Stimulated activated CD4-positive, alpha-beta T cell treated with anti-CD3 and anti-CD28 coated beads, TNF-alpha, amount 100 ng/mL, for 24 hours (primary cell): Measurements from ENCODE around the gene CLEC4A.
"Not testable (repeated sequence)": the region's sequence is repeated elsewhere in the genome, so short reads cannot be mapped to it uniquely, and the experiment has no call there.

ENCODE experiments used
- DNase-seq, 3 experiments: peaks; one replicate each; pipeline ENCODE4 v3.0.0-alpha.2; 2020; ENCODE audit warnings: low read depth in 3 of 3

The CLEC4A gene

DNA sequence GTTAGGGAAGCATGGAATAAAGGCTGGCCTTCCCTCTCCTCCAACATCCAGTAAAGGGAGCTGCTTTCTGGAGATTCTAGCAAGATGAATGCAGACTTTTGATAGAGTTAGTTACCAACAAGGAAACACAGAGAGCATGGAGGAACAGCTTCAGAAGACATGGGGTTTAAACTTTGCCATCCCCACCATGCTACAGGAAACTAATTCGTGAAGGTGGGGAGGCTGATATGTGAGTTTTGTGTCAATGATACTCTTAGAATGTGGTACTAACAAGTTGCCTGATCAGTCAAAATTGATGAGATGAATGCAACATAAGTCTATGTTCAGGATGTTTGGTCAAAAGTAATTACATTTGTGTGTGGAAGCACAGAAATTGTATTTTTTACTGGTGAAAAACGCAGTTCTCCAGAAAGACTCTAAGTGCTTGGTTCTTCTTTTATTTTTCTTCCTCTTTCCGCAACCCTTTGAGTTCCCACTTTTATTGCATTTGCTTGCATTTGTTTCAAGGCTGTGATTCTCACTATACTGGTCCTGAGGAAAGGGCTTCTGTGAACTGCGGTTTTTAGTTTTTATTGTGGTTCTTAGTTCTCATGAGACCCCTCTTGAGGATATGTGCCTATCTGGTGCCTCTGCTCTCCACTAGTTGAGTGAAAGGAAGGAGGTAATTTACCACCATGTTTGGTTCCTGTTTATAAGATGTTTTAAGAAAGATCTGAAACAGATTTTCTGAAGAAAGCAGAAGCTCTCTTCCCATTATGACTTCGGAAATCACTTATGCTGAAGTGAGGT lies at the start of gene CLEC4A:
Gene CLEC4A, plus strand, starts transcription at position 494 of the 789 bp plus-strand sequence. Its CDS starts 262 bp downstream, at position 756.
- no peak for DNase-seq

DNA sequence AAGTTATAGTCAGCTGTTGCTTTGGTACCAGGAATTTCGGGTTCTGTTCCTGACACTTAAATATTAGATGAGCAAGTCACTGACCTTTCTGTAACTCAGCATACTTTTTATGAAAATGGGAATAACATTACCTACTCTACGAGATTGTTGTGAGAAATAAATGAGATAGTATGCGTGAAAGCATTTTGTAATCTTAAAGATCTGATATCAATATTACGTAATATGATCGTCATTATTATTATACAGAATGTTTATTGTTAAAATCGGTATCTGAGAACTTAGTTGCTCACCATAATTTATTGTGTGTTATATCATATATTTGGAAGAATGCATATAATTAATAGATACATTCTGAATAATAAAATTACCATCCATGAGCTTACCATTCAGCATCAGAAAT lies 47.5 kb upstream of the CLEC4A start:
- no peak for DNase-seq

DNA sequence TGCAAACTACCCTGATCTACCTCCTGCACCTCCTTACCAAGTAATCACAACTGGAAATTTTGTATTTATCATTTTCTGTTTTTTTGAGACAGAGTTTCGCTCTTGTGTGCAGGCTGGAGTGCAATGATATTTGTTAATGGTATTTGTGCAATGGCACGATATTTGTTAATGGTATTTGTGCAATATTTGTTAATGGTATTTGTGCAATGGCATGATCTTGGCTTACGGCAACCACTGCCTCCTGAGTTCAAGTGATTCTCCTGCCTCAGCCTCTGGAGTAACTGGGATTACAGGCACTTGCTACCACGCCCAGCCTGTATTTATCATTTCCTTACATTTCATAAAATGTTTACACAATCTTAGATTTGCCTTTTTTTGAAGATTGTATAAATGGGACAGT lies 47.1 kb upstream of the CLEC4A start:
- no peak for DNase-seq

DNA sequence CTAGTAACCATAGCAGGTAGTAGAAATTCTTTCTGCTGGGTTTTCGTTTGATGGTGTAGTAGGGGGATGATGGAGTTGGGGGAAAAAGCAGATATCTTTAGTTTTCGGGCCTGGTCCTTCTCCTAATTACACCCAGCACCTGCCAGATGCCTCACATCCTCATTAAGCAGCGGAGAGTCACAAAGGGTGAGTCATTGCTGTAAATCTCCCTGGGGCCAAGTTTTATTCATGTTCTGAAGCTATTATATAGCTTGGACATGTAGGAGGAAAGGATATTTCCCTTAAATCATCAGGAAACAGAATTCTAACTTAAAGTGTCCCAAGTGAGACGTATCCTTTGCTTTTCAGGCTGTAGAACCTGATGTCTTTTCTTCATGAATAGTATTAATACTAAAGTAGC lies 46.2 kb upstream of the CLEC4A start:
- no peak for DNase-seq

DNA sequence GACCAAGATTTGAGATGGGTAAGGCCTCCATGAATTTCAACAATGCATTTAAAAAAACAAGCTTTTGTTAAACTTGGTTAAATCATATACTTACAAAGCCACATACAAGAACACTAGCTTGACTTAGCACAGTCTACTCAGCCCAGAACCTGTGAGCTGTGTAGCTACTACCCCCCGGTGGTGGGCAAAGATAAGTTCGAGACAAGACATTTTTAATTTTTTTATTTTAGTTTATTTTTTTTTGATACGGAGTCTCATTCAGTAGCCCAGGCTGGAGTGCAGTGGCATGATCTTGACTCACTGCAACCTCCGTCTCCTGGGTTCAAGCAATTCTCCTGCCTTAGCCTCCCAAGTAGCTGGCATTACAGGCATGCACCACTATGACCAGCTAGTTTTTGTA lies 45.0 kb upstream of the CLEC4A start:
- peak; percentile 33 to 37 (median 35) for DNase-seq

DNA sequence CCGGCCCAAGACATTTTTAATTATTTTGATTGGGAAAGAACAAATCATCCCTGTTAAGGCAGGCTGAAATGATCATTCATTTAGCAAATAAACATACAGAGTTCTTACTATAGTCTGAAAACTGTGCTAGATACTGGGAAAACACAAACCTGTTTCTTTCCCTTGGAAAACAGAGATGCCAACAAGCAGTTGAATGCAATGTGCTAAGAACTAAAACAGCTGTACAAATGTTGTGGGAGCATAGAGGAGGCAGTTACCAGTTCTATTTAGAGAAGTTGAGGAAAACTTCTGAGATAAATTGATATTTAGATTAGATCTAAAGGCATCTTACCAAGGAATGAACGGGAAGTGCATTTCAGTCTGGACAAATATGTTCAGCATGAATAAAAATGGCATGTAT lies 44.5 kb upstream of the CLEC4A start:
- no peak for DNase-seq

DNA sequence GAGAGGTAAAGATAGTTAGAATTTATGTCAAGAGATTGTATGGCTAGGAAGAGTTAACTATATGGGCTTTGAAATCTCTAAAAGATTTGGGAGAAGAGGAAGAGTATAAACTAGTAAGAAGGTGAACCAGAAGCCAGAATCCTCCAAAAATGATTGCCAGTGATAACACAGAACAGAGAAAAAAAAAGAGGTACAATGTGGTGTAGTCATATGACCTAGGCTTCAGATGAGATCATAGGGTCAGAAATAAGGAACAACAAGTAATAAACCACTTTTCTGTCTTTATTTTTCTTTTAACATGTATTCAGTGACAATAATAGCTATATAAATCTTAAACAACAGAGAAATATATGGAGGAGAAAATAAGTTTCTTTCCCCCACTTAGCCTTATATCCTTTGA lies 43.3 kb upstream of the CLEC4A start:
- DNase-seq = no peak

DNA sequence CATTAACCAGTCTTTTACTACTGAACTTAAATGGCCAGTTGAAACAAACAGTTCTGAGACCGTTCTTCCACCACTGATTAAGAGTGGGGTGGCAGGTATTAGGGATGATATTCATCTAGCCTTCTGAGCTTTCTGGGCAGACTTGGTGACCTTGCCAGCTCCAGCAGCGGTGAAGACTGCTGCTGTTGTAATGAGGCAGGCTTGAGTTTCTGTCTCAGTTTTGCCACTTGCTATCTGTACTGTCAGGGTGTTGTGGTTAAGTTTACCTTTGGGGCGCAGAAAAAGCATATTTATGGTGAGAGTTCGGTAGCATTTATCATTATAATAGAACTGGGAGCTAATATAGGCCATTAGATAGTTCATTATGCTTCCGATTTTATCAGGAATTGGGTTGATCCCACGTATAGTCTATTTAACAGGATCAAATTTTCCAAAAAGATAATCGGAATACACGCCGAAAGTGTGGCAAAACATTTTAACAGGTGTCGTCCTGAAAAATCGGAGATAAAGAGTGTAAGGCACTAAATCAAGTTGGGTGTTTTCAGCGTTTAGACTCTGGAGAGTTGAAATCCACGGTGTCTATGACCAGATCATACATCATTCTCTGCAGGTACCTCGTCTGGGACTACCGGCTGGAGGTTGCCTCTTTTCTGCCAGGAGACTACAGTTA lies 42.0 kb upstream of the CLEC4A start:
- DNase-seq = peak in 1 of 3 experiments; percentile 18

DNA sequence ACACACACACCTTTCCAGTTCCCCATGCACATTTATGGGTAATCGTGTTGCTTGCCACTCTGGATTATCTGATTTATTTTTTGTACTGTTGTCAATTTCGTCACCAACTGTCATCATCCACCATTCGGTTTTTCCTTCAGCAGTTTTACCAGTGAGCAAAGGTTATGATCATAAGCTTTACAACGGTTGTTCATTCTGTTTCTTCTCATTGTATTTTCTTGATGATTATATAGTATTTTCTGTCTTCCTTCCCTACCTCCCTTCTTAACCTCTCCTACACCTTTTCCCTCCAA lies 40.7 kb upstream of the CLEC4A start:
- DNase-seq = no peak

DNA sequence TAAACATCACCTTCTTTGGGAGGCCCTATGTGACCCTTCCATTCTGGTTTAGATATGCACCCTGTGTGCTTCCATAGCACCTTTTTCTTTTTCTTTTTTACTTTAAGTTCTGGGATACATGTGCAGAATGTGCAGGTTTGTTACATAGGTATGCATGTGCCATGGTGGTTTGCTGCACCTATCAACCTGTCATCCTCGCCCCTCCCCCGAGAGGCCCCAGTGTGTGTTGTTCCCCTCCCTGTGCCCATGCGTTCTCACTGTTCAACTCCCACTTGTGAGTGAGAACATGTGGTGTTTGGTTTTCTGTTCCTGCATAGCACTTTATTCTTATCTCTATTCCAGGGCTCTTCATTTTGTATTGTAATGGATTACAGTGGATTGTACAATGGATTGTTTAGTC lies 39.1 kb upstream of the CLEC4A start:
- DNase-seq = peak in 1 of 3 experiments; percentile 35

DNA sequence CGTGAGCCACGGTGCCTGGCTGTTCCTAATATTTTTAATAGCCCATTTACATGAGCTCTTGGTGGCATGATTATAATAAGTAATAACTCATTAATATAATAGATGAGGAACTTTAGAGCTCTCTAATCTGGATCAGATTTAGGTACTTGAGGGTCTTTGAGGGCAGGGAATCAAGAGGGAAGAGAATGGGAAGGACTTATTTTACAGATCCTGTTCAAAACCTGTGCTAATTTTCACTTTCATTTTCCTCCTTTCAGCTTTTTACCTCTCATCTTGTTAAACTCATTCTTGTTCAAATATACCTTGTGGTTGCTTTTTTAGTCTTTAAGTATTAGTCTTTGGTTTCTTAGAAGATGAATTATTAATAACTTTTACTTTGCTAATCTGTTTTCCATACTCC lies 35.8 kb upstream of the CLEC4A start:
- DNase-seq = no peak

DNA sequence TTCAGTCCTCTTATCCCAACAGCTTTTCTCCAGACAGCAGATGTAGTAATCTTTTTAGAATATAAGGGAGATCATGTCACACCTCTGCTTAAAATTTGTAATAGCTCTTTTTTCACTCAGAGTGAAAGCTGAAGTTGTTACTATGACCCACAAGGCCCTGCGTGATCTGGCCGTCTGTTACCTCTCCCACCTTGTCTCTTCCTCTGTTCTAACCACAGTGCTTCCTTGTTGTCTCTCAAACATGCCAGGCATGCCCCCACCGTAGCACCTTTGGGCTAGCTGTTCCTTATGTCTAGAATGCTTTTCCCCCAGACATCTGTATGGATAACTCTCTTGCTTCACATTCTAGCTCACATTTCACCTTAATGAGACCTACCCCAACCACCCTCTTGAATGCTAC lies 34.8 kb upstream of the CLEC4A start:
- DNase-seq = peak in 1 of 3 experiments; percentile 16

DNA sequence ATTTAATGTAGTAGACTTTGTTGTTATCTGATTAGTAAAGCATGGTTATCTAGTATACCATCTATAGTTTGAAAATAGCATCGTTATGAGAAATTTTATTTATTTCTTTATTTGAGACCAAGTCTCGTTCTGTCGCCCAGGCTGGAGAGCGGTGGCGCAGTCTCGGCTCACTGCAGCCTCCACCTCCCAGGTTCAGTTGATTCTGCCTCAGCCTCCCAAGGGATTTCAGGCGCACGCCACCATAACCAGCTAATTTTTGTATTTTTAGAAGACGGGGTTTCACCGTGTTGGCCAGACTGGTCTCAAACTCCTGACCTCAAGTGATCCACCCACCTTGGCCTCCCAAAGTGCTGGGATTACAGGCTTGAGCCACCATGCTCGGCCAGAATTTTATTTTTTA lies 34.1 kb upstream of the CLEC4A start:
- DNase-seq = not testable (repeated sequence)

DNA sequence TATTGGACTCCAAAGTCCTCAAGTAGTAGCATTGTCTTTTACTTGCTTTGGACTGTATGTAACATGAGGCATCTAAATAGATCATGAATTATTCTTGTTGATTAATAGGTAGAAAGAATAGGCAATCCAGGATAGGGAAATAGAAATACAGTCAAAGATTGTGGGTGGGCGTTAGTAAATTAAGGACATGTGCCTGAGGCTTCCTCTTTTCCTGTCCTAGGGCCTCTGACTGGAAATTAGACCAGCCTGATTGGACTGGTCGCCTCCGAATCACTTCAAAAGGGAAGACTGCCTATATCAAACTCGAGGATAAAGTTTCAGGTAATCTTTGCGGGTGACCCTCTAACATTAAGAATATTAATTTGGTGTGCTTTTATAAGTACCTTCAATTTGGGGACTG lies 33.7 kb upstream of the CLEC4A start:
- no peak for DNase-seq

DNA sequence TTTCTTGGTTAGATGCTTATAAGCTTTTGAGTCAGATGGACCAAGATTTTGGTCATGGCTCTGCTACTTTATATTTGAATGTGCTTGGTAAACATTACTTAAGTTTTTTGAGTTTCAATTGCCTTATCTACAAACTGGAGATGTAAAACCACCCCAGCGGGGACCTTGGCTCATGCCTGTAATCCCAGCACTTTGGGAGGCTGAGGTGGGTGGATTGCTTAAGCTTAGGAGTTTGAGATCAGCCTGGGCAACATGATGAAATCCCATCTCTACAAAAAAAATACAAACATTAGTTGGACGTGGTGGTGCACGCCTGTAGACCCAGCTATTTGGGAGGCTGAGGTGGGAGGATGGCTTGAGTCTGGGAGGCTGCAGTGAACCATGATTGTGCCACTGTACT lies 30.1 kb upstream of the CLEC4A start:
- DNase-seq = no peak

DNA sequence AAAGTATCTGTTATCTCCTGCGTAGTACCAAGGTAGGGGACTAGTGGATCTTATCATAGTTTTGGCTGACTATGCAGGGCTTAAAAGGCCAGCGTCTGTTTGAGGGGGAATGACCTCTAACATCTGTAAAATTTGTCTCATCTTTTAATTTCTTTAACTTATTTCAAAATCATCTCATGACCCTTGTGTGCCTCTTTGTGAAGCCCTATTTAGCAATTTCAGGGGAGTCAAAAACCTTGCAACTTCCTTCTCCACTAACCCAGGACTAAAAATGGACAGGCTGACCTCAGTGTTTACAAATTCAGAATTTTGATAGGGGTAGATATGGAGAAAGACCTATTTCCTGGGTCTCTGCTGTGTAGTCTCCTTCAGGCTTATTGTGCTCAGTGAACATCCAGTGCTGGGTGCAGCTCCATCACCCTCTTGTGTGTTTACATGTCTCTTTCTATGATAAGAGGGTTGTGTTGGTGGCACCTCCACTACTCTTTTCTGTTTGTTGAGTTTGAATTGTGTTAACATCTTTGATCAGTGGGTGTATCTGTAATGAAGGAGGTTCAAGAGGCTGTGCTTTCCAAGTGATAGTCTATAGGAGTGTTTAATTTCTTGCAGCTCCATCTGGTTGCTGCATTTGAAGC lies 27.0 kb upstream of the CLEC4A start:
- DNase-seq = no peak

DNA sequence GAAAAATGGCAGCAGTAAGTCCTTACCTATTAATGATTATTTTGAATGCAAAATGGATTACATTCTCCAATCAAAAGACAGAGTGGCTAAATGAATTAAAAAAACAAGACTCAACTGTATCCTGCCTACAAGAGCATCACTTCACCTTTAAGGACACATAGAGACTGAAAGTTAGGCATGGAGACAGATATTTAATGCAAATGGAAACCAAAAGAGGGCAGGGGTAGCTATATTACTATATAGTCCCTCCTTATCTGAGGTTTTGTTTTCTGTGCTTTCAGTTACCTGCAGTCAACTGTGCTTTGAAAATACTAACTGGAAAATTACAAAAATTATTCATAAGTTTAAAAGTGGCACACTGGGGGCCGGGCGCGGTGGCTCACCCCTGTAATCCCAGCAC lies 24.2 kb upstream of the CLEC4A start:
- DNase-seq = no peak

DNA sequence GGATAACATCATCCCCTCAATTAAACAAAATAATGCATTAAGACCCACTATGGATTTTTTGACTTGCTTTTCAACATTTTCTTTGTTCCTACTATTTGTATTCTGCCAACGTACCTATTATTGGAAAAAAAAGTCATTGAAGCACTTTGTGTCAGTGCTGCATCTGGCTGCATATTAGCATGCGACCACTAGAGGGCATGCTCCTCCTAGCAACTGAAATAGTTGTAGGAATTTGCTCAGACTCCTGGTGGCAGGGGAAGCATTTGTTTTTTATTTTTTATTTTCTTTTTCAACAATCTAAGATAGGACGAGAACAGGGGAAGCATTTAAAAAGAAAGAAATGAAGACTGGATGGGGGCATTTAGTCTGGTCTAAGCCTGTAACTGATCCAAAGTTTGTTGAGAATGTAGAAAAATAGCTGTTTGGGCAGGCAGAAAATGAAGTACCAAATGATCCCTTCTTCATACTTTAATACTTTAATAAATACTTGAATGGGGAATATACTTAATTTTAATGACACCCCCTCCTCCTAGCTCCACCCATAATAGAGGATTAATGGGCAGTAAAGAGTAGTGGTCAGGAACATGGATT lies 14.5 kb upstream of the CLEC4A start:
- DNase-seq = peak; percentile 45 to 77 (median 65)

DNA sequence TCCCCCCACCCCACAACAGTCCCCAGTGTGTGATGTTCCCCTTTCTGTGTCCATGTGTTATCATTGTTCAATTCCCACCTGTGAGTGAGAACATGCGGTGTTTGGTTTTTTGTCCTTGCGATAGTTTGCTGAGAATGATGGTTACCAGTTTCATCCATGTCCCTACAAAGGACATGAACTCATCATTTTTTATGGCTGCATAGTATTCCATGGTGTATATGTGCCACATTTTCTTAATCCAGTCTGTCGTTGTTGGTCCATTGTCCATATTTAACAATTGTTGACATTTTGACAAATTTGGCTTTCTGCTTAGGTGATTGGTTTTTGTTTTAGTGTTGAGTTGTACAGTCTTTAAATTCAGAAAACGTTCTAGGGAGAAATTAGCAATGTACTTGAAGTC lies 10.3 kb upstream of the CLEC4A start:
- DNase-seq = not testable (repeated sequence)

DNA sequence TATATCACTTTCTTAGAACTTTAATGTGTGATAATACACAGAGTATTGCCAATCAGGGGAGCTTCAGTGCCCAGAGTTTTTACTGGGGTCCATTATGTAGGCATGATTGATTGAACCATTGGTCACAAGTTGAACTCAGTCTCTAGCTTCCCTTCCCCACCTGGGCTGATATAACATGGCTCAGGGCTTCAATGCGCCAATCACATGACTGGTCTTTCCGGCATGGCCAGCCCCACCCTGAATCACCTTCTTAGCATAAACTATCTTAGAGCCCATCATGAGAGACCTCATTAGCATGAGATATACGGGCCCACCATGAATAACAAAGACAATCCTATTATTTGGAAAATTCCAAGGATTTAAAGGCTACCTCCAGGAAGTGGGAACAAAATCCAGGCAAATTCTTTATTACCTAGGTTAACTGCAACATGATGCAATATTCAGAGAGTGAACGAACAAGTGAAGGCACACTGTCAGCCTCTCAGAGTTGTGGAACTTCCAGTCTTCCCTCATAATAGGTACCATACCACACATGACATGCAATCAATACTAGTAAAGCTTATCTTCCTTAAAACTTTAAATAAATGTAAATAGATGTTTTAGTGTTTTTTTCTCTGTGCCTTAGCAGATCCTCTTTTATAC lies 3.2 kb upstream of the CLEC4A start:
- DNase-seq = no peak

DNA sequence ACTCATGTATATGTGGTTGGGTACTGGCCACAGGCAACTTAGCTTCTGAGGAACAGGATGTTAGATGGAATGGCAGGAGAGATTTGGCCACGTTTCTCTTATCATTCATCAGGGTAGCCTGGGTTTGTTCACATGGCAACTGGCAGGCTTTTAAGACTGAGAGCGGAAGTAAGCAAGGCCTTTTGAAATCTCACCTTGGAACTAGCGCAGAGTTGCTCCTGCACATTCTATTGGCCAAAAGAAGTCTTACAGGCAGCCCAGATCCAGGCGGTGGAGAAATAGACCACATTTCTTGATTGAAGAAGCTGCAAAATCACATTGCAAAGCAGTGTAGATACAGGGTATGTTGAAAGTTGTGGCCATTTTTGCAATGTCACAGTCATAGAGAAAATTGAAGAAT lies 3.7 kb downstream of the CLEC4A start:
- no peak for DNase-seq
